Measurements from ENCODE around the gene USP17L22.
"Not testable (repeated sequence)": the region's sequence is repeated elsewhere in the genome, so short reads cannot be mapped to it uniquely, and the experiment has no call there.

Gene USP17L22

GRCh38 chr4:9267319-9267718 lies at the start of gene USP17L22:
Gene USP17L22, plus strand, starts transcription at chr4:9267619. Its CDS starts 0 bp downstream, at chr4:9267619.
- not testable (repeated sequence) for DNase-seq

- DNase-seq, result not testable (repeated sequence)
These were observed 47.6 kb upstream of the USP17L22 start, which contains the start of gene USP17L12 for GRCh38 chr4:9219852-9220251. Gene USP17L12, plus strand, starts transcription at chr4:9220152. Its CDS starts 0 bp downstream, at chr4:9220152.

- not testable (repeated sequence) for DNase-seq
These were observed 42.8 kb upstream of the USP17L22 start, which contains the start of gene USP17L13 for GRCh38 chr4:9224596-9224995. Gene USP17L13, plus strand, starts transcription at chr4:9224896. Its CDS starts 0 bp downstream, at chr4:9224896.

GRCh38 chr4:9230249-9230648 lies 37.2 kb upstream of the USP17L22 start:
- not testable (repeated sequence) for DNase-seq

GRCh38 chr4:9234085-9234484 lies 33.3 kb upstream of the USP17L22 start, which contains the start of gene USP17L15:
Gene USP17L15, plus strand, starts transcription at chr4:9234385. Its CDS starts 0 bp downstream, at chr4:9234385.
- not testable (repeated sequence) for DNase-seq

- DNase-seq, result not testable (repeated sequence)
These were observed 29.0 kb upstream of the USP17L22 start for GRCh38 chr4:9238461-9238860.

GRCh38 chr4:9243579-9243978 lies 23.8 kb upstream of the USP17L22 start, which contains the start of gene USP17L17:
Gene USP17L17, plus strand, starts transcription at chr4:9243879. Its CDS starts 0 bp downstream, at chr4:9243879.
- not testable (repeated sequence) for DNase-seq

GRCh38 chr4:9247953-9248680 lies 19.3 kb upstream of the USP17L22 start, which contains the start of gene USP17L18:
Gene USP17L18, plus strand, starts transcription at chr4:9248630. Its CDS starts 0 bp downstream, at chr4:9248630.
- DNase-seq, result peak; percentile 3

- DNase-seq, result not testable (repeated sequence)
These were observed 14.3 kb upstream of the USP17L22 start, which contains the start of gene USP17L19 for GRCh38 chr4:9253078-9253477. Gene USP17L19, plus strand, starts transcription at chr4:9253378. Its CDS starts 0 bp downstream, at chr4:9253378.

GRCh38 chr4:9257824-9258223 lies 9.6 kb upstream of the USP17L22 start, which contains the start of gene USP17L20:
Gene USP17L20, plus strand, starts transcription at chr4:9258124. Its CDS starts 0 bp downstream, at chr4:9258124.
- not testable (repeated sequence) for DNase-seq

GRCh38 chr4:9262572-9262971 lies 4.8 kb upstream of the USP17L22 start, which contains the start of gene USP17L21:
Gene USP17L21, plus strand, starts transcription at chr4:9262872. Its CDS starts 0 bp downstream, at chr4:9262872.
- not testable (repeated sequence) for DNase-seq

- peak; percentile 7 for DNase-seq
These were observed 4.3 kb downstream of the USP17L22 start for GRCh38 chr4:9271719-9272118.
